SK-N-SH (cell line): ENCODE measurements around the gene DGKI. TPM values are rescaled to one million over a fixed set of nuclear protein-coding genes. Genes with fewer than 3 reads are reported as not detected.

ENCODE experiments used
- CTCF ChIA-PET: fragments of 300-600, 350-600 bp; formaldehyde crosslinking; extraction: SDS; loops from one replicate; lab custom pipeline; 2021; lab: Yijun Ruan, JAX
- POLR2A ChIA-PET: fragments of 350-600 bp; sonication (Branson Sonifier 250); formaldehyde crosslinking; extraction: SDS; loops from one replicate; lab custom pipeline; 2020; ENCODE audit warnings: antibody characterized with exemption, inconsistent platforms; lab: Yijun Ruan, JAX
- DNase-seq: peaks from one replicate; pipeline ENCODE4 v3.0.0; 2012
- H2AFZ ChIP-seq: fragments of 200-600 bp; sonication (generic); 2 replicates; pipeline ENCODE4 v1.8.1; 2016; ENCODE audit warnings: antibody characterized with exemption, mild to moderate bottlenecking, low read depth
- H3F3A ChIP-seq: fragments of 200-600 bp; sonication (generic); replicated peaks from 2 replicates; pipeline ENCODE3; 2016; ENCODE audit warnings: antibody characterized with exemption, mild to moderate bottlenecking; ENCODE audit not compliant: insufficient read depth
- H3K27ac ChIP-seq, 2 experiments: fragments of 200-500 bp in 1 of 2; fragments of 200-600 bp in 1 of 2; sonication (Bioruptor generic) in 1 of 2; sonication (generic), shearing (Covaris generic) in 1 of 2; 2 replicates each; pipeline versions ENCODE4 v1.5.1 to v1.6.1; 2014 to 2016; ENCODE audit warnings: low read depth in 2 of 2, inconsistent platforms in 1 of 2, low read length in 1 of 2, mild to moderate bottlenecking in 1 of 2, mixed read lengths in 1 of 2
- H3K27me3 ChIP-seq: fragments of 200-600 bp; sonication (generic), shearing (Covaris generic); 2 replicates; pipeline ENCODE4 v1.6.1; 2016; ENCODE audit warnings: mixed run types; ENCODE audit not compliant: insufficient read depth
- H3K36me3 ChIP-seq, 2 experiments: fragments of 200-500 bp in 1 of 2; fragments of 200-600 bp in 1 of 2; sonication (Bioruptor generic) in 1 of 2; sonication (generic) in 1 of 2; replicated peaks in 1 of 2; 2 replicates each; pipeline versions ENCODE3 to v1.5.1; 2014 to 2016; ENCODE audit warnings: low read length in 1 of 2, mild to moderate bottlenecking in 1 of 2; ENCODE audit not compliant: insufficient read depth in 2 of 2, control insufficient read depth in 1 of 2
- H3K4me1 ChIP-seq, 2 experiments: fragments of 200-500 bp in 1 of 2; fragments of 200-600 bp in 1 of 2; sonication (Bioruptor generic) in 1 of 2; sonication (generic), shearing (Covaris generic) in 1 of 2; 2 replicates each; pipeline versions ENCODE4 v1.5.1 to v1.6.1; 2014 to 2016; ENCODE audit warnings: low read depth in 1 of 2, low read length in 1 of 2, mixed run types in 1 of 2; ENCODE audit not compliant: insufficient read depth in 2 of 2, control insufficient read depth in 1 of 2
- H3K4me2 ChIP-seq: fragments of 200-600 bp; sonication (generic), shearing (Covaris generic); 2 replicates; pipeline ENCODE4 v1.6.1; 2017; ENCODE audit warnings: mixed run types
- H3K4me3 ChIP-seq, 2 experiments: fragments of 200-500 bp in 1 of 2; fragments of 200-600 bp in 1 of 2; sonication (Bioruptor generic) in 1 of 2; sonication (generic), shearing (Covaris generic) in 1 of 2; 2 replicates each; pipeline versions ENCODE4 v1.5.1 to v1.8.1; 2014 to 2016; ENCODE audit warnings: low read depth in 2 of 2, inconsistent platforms in 1 of 2, low read length in 1 of 2, mild to moderate bottlenecking in 1 of 2, mixed read lengths in 1 of 2, moderate library complexity in 1 of 2
- H3K79me2 ChIP-seq: fragments of 200-600 bp; sonication (generic); 2 replicates; pipeline ENCODE4 v1.8.1; 2017; ENCODE audit warnings: mild to moderate bottlenecking; ENCODE audit not compliant: insufficient read depth
- H3K9ac ChIP-seq: fragments of 200-600 bp; sonication (generic); 2 replicates; pipeline ENCODE4 v1.6.1; 2017; ENCODE audit warnings: mixed run types
- H3K9me2 ChIP-seq: fragments of 200-600 bp; sonication (generic); 2 replicates; pipeline ENCODE4 v1.6.1; 2017; ENCODE audit warnings: mixed run types
- H3K9me3 ChIP-seq: fragments of 200-600 bp; sonication (generic); 2 replicates; pipeline ENCODE4 v1.6.1; 2017; ENCODE audit warnings: mixed run types, mild to moderate bottlenecking, moderate library complexity
- H4K20me1 ChIP-seq: fragments of 200-600 bp; sonication (generic); 2 replicates; pipeline ENCODE4 v1.6.1; 2017; ENCODE audit warnings: mild to moderate bottlenecking, mixed run types; ENCODE audit not compliant: insufficient read depth
- CHD2 ChIP-seq: fragments of 150-350 bp; IDR thresholded peaks from 2 replicates; pipeline ENCODE4 v1.6.1; 2018; ENCODE audit warnings: low read length; ENCODE audit not compliant: partially characterized antibody
- EZH2phosphoT487 ChIP-seq: fragments of 200-600 bp; sonication (generic); IDR thresholded peaks from 2 replicates; pipeline ENCODE4 v1.6.1; 2017; ENCODE audit warnings: low read depth, mixed run types, mild to moderate bottlenecking, antibody characterized with exemption, moderate library complexity, borderline replicate concordance
- FOXJ3 ChIP-seq: sonication (generic); formaldehyde crosslinking; IDR thresholded peaks from 2 replicates; pipeline ENCODE4 v1.5.1; 2020; ENCODE audit warnings: mild to moderate bottlenecking, missing genetic modification reagents
- FOXM1 ChIP-seq: IDR thresholded peaks from 2 replicates; pipeline ENCODE4 v1.4.0; 2012; ENCODE audit warnings: low read depth, mild to moderate bottlenecking
- GABPA ChIP-seq: IDR thresholded peaks from 2 replicates; pipeline ENCODE4 v1.4.0; 2012; ENCODE audit warnings: low read depth, mild to moderate bottlenecking
- GATA2 ChIP-seq: sonication (generic); formaldehyde crosslinking; IDR thresholded peaks from 2 replicates; pipeline ENCODE4 v1.5.0; 2020; ENCODE audit warnings: mild to moderate bottlenecking, missing genetic modification reagents
- JUND ChIP-seq: IDR thresholded peaks from 2 replicates; pipeline ENCODE4 v1.4.0; 2012
- NFIC ChIP-seq: IDR thresholded peaks from 2 replicates; pipeline ENCODE4 v1.4.0; 2012; ENCODE audit warnings: borderline replicate concordance
- NRF1 ChIP-seq: IDR thresholded peaks from 2 replicates; pipeline ENCODE4 v1.6.1; 2012; ENCODE audit warnings: low read depth, mild to moderate bottlenecking, low read length
- PBX3 ChIP-seq: IDR thresholded peaks from 2 replicates; pipeline ENCODE4; 2012
- POLR2AphosphoS5 ChIP-seq: IDR thresholded peaks from 2 replicates; pipeline ENCODE4 v1.6.1; 2012; ENCODE audit warnings: low read depth, low read length
- RAD21 ChIP-seq: IDR thresholded peaks from 2 replicates; pipeline ENCODE4 v1.6.1; 2012; ENCODE audit warnings: mild to moderate bottlenecking, low read length
- RCOR1 ChIP-seq: fragments of 150-350 bp; IDR thresholded peaks from 2 replicates; pipeline ENCODE4 v1.6.1; 2017; ENCODE audit warnings: antibody characterized with exemption, low read length
- RFX5 ChIP-seq: IDR thresholded peaks from 2 replicates; pipeline ENCODE4 v1.6.1; 2012; ENCODE audit warnings: mild to moderate bottlenecking, improper control_type of control experiment, low read length
- RXRA ChIP-seq: IDR thresholded peaks from 2 replicates; pipeline ENCODE4 v1.4.0; 2012; ENCODE audit warnings: low read depth, mild to moderate bottlenecking, borderline replicate concordance
- SMC3 ChIP-seq: IDR thresholded peaks from 2 replicates; pipeline ENCODE4 v1.6.1; 2012; ENCODE audit warnings: low read depth, low read length, improper control_type of control experiment
- TAF1 ChIP-seq: IDR thresholded peaks from 2 replicates; pipeline ENCODE4 v1.6.1; 2012; ENCODE audit warnings: low read depth, mild to moderate bottlenecking, low read length, moderate library complexity, borderline replicate concordance
- TCF12 ChIP-seq: IDR thresholded peaks from 2 replicates; pipeline ENCODE4 v1.4.0; 2012
- WGBS: methylation state at CpG from one replicate; pipeline ENCODE4 v1.1.6; 2017; ENCODE audit warnings: low lambda C conversion rate; 5-methylcytosine and 5-hydroxymethylcytosine counted together
- polyA plus RNA-seq, 3 experiments: library from polyadenylated mRNA; depleted of rRNA; stranded (reverse); fragments of >200 nt; gene quantifications; 2 replicates each; pipeline ENCODE4 v1.2.3, GENCODE V29; 2012
- TF ChIP-seq, protein P1 (sequence below): IDR thresholded peaks from 2 replicates; pipeline ENCODE4 v1.4.0; 2012; ENCODE audit warnings: low read depth
- TF ChIP-seq, protein P2 (sequence below): fragments of 150-350 bp; IDR thresholded peaks from 2 replicates; pipeline ENCODE4 v1.6.1; 2017; ENCODE audit warnings: antibody characterized with exemption, low read length, low read depth, borderline replicate concordance
- TF ChIP-seq, protein P3 (sequence below): IDR thresholded peaks from 2 replicates; pipeline ENCODE4 v1.4.0; 2012; ENCODE audit warnings: low read depth, borderline replicate concordance

The DGKI gene
- polyA plus RNA-seq, 1 of the 3 experiments (the other 2 are of a cell fraction) = 1.3 TPM

- TF ChIP-seq RXRA = peak; percentile 54; the same call in 1 of the 2 replicates
- peak; percentile 67; the same call in 1 of the 2 replicates for TF ChIP-seq NFIC
- no peak for TF ChIP-seq TAF1
- TF ChIP-seq GABPA = peak; percentile 66
- TF ChIP-seq, protein P1, sequence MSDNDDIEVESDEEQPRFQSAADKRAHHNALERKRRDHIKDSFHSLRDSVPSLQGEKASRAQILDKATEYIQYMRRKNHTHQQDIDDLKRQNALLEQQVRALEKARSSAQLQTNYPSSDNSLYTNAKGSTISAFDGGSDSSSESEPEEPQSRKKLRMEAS = peak; percentile 54; the same call in 1 of the 2 replicates
- no peak for TF ChIP-seq GATA2 (CRISPR knock-in tag)
- no peak for TF ChIP-seq FOXM1
- peak; percentile 68 for TF ChIP-seq PBX3
- TF ChIP-seq, all 33 proteins: peak for 14
These were observed 266.7 kb downstream of the DGKI start (continued) for GRCh38 chr7:137579913-137580640.

- 86% methylated on average over 4 of the region's 4 CpGs for WGBS
- H2AFZ ChIP-seq = no peak overlapping the region
- no peak overlapping the region for H3K4me3 ChIP-seq
- no peak overlapping the region for H3K4me2 ChIP-seq
- H4K20me1 ChIP-seq = no peaks in the 10 kb centered on the region
- no peaks in the 10 kb centered on the region; the same call in 1 of the 2 replicates for H3K79me2 ChIP-seq
- no peak for DNase-seq
- H3K4me1 ChIP-seq = peaks cover 2 to 22% of the 10 kb centered on the region in 2 experiments; a peak in 2 of 4 replicates
- no peaks in the 10 kb centered on the region for H3K9me3 ChIP-seq
- ChIA-PET CTCF (interaction anchor here (1.1 to 9.4 kb wide), 4 partner anchors 9 to 430 kb away, joined by 3 to 57 read pairs (median 4); no protein-coding TSS in a partner anchor), POLR2A (no interaction called here)
- no peaks in the 10 kb centered on the region for H3K27me3 ChIP-seq
- H3F3A ChIP-seq = peaks cover 20% of the 10 kb centered on the region
- H3K27ac ChIP-seq = peak overlapping the region in 1 of 2 experiments; percentile 96; a peak in 2 of 4 replicates
- no peak for TF ChIP-seq TCF12
- TF ChIP-seq SMC3 = no peak
- TF ChIP-seq EZH2phosphoT487 = no peak
- TF ChIP-seq POLR2AphosphoS5 = no peak
- TF ChIP-seq NRF1 = no peak
- no peak for TF ChIP-seq GATA2 (CRISPR knock-in tag)
- no peak for TF ChIP-seq CHD2
- no peak for TF ChIP-seq TAF1
- no peak for TF ChIP-seq RFX5
- no peak for TF ChIP-seq FOXM1
- TF ChIP-seq, protein P2, sequence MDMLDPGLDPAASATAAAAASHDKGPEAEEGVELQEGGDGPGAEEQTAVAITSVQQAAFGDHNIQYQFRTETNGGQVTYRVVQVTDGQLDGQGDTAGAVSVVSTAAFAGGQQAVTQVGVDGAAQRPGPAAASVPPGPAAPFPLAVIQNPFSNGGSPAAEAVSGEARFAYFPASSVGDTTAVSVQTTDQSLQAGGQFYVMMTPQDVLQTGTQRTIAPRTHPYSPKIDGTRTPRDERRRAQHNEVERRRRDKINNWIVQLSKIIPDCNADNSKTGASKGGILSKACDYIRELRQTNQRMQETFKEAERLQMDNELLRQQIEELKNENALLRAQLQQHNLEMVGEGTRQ = no peak
- TF ChIP-seq JUND = no peak
- no peak for TF ChIP-seq RCOR1
- TF ChIP-seq RAD21 = no peak
- TF ChIP-seq, protein P3, sequence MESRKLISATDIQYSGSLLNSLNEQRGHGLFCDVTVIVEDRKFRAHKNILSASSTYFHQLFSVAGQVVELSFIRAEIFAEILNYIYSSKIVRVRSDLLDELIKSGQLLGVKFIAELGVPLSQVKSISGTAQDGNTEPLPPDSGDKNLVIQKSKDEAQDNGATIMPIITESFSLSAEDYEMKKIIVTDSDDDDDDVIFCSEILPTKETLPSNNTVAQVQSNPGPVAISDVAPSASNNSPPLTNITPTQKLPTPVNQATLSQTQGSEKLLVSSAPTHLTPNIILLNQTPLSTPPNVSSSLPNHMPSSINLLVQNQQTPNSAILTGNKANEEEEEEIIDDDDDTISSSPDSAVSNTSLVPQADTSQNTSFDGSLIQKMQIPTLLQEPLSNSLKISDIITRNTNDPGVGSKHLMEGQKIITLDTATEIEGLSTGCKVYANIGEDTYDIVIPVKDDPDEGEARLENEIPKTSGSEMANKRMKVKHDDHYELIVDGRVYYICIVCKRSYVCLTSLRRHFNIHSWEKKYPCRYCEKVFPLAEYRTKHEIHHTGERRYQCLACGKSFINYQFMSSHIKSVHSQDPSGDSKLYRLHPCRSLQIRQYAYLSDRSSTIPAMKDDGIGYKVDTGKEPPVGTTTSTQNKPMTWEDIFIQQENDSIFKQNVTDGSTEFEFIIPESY = no peak
- TF ChIP-seq GABPA = no peak
- no peak for TF ChIP-seq FOXJ3 (CRISPR knock-in tag)
- no peak overlapping the region for H3K9ac ChIP-seq
- peaks cover 16 to 42% of the 10 kb centered on the region in 2 experiments for H3K36me3 ChIP-seq
- H3K9me2 ChIP-seq = no peaks in the 10 kb centered on the region
These were observed 268.2 kb downstream of the DGKI start for GRCh38 chr7:137578541-137578940.
